GM21447 (cell line): ENCODE measurements around the gene TPP2.

Experiments used
- ATAC-seq: cut with Tn5 transposase; IDR thresholded peaks from one replicate; pipeline ENCODE4 v1.9.1; 2021; ENCODE audit not compliant: unreplicated experiment

TPP2 gene

DNA sequence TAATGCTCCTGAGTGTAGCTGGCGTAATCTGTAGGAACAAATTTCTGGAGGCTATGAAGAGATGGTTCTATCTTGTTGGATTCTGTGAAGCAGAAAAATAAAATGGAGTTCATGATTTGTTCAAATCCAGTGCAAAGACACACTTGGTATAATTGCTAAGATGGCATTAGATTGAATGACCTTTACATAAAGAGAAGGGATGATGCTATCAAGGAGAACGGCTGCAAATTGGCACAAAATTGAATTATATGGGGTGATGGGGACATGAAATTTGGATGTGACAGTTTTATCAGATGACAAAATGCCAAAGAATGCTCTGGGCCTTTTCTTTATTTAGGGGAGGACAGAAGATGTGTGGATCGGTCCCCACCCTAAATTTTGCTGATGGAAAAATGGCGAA lies 94.1 kb downstream of the TPP2 start:
- no peak for ATAC-seq

DNA sequence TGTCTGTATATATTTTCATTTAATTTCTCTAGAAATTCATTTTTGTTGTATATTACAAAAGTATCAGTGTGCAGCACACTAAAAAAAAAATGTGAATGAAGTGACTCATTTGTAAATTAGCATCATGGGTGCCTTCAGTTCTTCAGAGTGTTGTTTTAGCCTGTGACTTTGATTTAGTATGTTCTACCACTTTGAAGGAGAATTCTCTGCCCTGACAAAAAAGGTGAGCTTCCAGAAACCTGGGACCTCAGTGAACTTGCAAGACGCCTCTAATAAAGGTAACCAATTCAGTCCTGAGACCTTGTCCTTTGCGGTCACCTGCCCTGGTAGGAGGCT lies 95.7 kb downstream of the TPP2 start:
- ATAC-seq, result no peak

GRCh38 chr13:102693250-102693649 lies 96.5 kb downstream of the TPP2 start:
- no peak for ATAC-seq

DNA sequence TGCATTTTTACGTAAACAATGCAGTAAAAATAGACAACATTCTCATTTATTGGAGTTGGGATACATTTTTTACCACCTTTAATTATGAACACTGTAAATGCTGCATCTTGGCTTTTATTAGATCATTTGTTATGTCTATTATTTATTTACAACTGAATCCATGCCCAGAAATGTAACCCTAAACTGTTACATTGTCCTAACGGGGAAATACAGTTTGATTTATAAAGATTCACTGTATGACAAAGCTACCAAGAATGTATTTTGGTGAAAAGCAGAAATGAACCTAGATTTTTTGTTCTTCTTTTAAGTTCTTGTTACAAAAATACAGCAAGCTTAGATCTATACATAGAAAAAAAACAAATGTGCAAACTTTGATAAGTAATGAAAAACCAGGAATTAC lies 97.0 kb downstream of the TPP2 start:
- no peak for ATAC-seq

- ATAC-seq, result no peak
Measured at GRCh38 chr13:102694937-102695336, 98.2 kb downstream of the TPP2 start, which contains the start of gene METTL21C. TSS of gene METTL21C (minus strand) at chr13:102695044. CDS start at chr13:102694498, 546 bp downstream.

GRCh38 chr13:102696465-102696864 lies 99.7 kb downstream of the TPP2 start:
- no peak for ATAC-seq

- ATAC-seq, result no peak
Measured at GRCh38 chr13:102697264-102697663, 100.5 kb downstream of the TPP2 start.

GRCh38 chr13:102697929-102698648 lies 101.3 kb downstream of the TPP2 start:
- no peak for ATAC-seq

- ATAC-seq, result no peak
Measured at GRCh38 chr13:102698649-102698980, 101.8 kb downstream of the TPP2 start.

- no peak for ATAC-seq
Measured at GRCh38 chr13:102699504-102699903, 102.7 kb downstream of the TPP2 start.

GRCh38 chr13:102700088-102701031 lies 103.6 kb downstream of the TPP2 start:
- ATAC-seq, result no peak

DNA sequence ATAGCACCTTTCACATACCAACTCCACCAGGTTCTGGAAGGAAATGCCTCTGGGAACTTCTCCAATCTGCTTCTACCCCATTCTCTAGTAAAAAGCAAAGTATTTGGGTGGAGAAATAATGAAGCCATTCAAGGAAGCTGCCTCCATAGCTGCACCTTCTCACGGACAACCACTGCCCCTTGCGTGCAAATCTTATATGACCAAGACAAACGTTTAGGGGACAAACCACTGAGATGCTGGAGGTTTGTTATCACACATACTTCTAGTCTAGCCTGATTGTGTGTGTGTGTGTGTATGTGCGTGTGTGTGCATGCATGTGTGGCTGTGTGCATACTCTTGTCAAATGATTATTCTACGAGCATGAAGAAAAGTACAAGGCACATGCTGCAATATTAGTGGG lies 104.5 kb downstream of the TPP2 start:
- ATAC-seq, result no peak

- ATAC-seq, result no peak
Measured at GRCh38 chr13:102702965-102703725, 106.4 kb downstream of the TPP2 start.

DNA sequence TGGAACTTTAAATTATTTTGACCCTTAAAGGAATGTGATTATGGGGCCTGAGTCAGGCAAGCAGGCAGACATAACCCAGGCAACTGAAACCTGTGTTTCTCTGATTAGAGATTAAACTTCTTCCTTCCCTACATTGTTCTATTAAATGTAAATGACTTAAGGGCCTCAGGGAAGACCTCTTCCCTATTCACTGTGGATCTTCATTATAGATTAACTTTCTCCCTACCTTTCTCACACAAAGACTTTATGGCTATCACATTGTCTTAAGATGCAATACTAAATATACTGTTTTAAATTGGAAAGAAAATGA lies 106.9 kb downstream of the TPP2 start:
- ATAC-seq, result no peak

GRCh38 chr13:102704238-102705058 lies 107.7 kb downstream of the TPP2 start:
- no peak for ATAC-seq

DNA sequence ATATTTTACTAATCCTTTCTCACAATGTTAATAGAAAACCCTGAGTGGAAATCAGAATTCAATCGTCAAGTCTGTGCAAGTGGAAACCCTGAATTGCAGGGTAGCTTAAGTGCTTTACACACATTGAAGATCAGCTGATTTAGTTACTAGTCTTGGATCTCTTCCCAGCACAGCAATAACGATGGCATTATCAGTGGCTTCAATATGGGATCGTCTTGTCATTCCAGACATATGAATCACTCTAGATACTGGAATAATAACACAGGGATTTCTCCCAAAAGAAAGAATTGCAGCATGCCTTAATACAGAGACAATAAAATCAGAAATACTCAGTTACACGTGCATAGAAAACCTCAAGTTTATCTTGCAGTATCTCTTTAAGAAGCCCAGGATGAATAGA lies 110.7 kb downstream of the TPP2 start:
- ATAC-seq, result no peak

GRCh38 chr13:102708211-102708610 lies 111.4 kb downstream of the TPP2 start:
- ATAC-seq, result no peak

- no peak for ATAC-seq
Measured at GRCh38 chr13:102708991-102709390, 112.2 kb downstream of the TPP2 start.

DNA sequence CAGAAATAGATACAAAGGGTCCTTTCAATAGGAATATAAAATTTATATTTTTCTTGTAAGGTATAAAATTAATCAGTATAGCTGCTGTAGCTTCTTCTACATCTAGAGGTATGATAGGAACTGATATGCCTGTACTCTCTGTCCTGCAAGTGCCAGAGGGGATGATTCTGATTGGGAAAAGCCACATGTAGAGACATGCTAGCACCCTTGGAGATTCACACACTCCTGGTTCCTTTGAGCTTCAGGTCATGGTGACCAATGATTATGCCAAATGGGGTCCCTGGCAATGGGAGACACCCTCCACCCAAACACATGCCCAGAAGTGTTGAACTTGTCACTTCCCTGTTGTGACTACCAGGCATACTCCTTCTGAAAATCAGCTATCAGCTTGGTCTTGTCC lies 112.8 kb downstream of the TPP2 start:
- ATAC-seq, result no peak

- ATAC-seq, result no peak
Measured at GRCh38 chr13:102710261-102710679, 113.5 kb downstream of the TPP2 start.

GRCh38 chr13:102715447-102715846 lies 118.7 kb downstream of the TPP2 start:
- no peak for ATAC-seq
